SH-SY5Y (cell line): ENCODE results near the gene COLEC11.

Experiments used
- GATA2 ChIP-seq: IDR thresholded peaks from 2 replicates; pipeline ENCODE4 v1.6.1; 2011; ENCODE audit warnings: mild to moderate bottlenecking, low read depth, low read length
- GATA3 ChIP-seq: IDR thresholded peaks from 2 replicates; pipeline ENCODE4 v1.6.1; 2011; ENCODE audit warnings: low read depth, mild to moderate bottlenecking, low read length, moderate library complexity

- no peak for TF ChIP-seq GATA2
- TF ChIP-seq GATA3: no peak
Measured at GRCh38 chr2:3617198-3617890, 22.4 kb downstream of the COLEC11 start.
